Heart left ventricle (tissue), 13 donors: ENCODE results near the gene ADAM23.

Experiments
- POLR2A ChIP-seq, 2 donors: fragments of 450-650 bp; IDR thresholded peaks; one replicate each; pipeline ENCODE4 v1.6.1; 2017; ENCODE audit warnings: antibody characterized with exemption in 2 of 2, mild to moderate bottlenecking in 2 of 2, moderate library complexity in 2 of 2
- TF ChIP-seq, protein P1 (sequence below), 12 donors: fragments of 200-600 bp; sonication (generic) in 4 of 12; IDR thresholded peaks; one replicate each; pipeline versions ENCODE4 v1.5.0 to v1.8.0; 2018 to 2022; ENCODE audit warnings: antibody characterized with exemption in 12 of 12, mild to moderate bottlenecking in 5 of 12
- donor health status: ischemic (EF 13 %, LVEDD 7.1; RV severe dilation, severe dysfunction).
- donor health status: DM: no; HTN: yes; CAD: no.
- donor health status: DM: no; HTN: no; CAD: no.
- donor health status: ischemic (EF 25% LVEDD 6.9; RV normal size, moderate dysfunction).
- donor health status: ischemic (EF 25% LVEDD 5.7; RV mildly dilated, moderate dysfunction).
- donor health status: ischemic (EF 35%, LVEDD 5.7; RV mildly dilated, moderate dysfunction).
- donor health status: nonischemic (EF 11% LVEDD 7.7; RV severe dilation, severe dysfunction).
- donor health status: DM: yes; HTN: yes; CAD: no.
- donor health status: PGD.
- donor health status: ischemic (EF 29% LVEDD 5.4; RV normal size, mild dysfunction).
- donor health status: nonischemic (EF 23%, LVEDD 6.1; RV moderate dilation, normal function).

DNA sequence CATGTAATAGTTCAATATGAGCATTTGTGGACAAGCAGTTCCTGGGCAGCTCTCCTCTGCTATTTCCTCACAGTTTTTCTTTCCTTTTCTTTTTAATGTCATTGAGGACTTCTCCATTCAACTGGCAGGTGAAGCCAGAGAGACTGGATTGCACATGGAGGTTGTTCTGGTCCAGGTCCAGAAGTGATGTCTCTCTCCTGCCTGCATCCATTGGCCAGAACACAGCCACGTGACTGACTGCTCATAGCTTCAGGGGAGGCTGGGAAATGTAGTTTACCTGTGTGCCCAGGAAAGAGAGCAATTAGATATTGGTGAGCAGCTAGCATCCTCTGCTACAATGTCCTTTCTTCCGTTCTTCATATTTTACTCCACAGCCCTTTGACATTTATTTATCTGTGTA lies 20.2 kb upstream of the ADAM23 start:
- no peak for TF ChIP-seq POLR2A (IDR thresholded peaks at IDR 0.05)
- TF ChIP-seq, protein P1, sequence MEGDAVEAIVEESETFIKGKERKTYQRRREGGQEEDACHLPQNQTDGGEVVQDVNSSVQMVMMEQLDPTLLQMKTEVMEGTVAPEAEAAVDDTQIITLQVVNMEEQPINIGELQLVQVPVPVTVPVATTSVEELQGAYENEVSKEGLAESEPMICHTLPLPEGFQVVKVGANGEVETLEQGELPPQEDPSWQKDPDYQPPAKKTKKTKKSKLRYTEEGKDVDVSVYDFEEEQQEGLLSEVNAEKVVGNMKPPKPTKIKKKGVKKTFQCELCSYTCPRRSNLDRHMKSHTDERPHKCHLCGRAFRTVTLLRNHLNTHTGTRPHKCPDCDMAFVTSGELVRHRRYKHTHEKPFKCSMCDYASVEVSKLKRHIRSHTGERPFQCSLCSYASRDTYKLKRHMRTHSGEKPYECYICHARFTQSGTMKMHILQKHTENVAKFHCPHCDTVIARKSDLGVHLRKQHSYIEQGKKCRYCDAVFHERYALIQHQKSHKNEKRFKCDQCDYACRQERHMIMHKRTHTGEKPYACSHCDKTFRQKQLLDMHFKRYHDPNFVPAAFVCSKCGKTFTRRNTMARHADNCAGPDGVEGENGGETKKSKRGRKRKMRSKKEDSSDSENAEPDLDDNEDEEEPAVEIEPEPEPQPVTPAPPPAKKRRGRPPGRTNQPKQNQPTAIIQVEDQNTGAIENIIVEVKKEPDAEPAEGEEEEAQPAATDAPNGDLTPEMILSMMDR (IDR thresholded peaks at IDR 0.05): no peak
